Chondrocyte (in vitro differentiated cells): Measurements from ENCODE around the gene MAMLD1. TPM values are rescaled to one million over a fixed set of nuclear protein-coding genes. Genes with fewer than 3 reads are reported as not detected.

Source experiments
- DNase-seq: peaks from one replicate; pipeline ENCODE4 v3.0.0; 2021; ENCODE audit warnings: mixed read lengths, low spot score
- H3K27ac Mint-ChIP-seq: one replicate; pipeline ENCODE4 v1.8.0; 2021; ENCODE audit warnings: mild to moderate bottlenecking, moderate library complexity, mixed read lengths; ENCODE audit not compliant: unreplicated experiment
- H3K27me3 Mint-ChIP-seq: 2 replicates; pipeline ENCODE4 v1.8.0; 2021; ENCODE audit warnings: low read depth, mixed read lengths
- H3K36me3 Mint-ChIP-seq: 2 replicates; pipeline ENCODE4 v1.8.0; 2021; ENCODE audit warnings: low read depth, mixed read lengths
- H3K4me1 Mint-ChIP-seq: 2 replicates; pipeline ENCODE4 v1.8.0; 2021; ENCODE audit warnings: low read depth, mild to moderate bottlenecking, mixed read lengths
- H3K4me3 Mint-ChIP-seq: one replicate; pipeline ENCODE4 v1.8.0; 2021; ENCODE audit warnings: mild to moderate bottlenecking, moderate library complexity, mixed read lengths; ENCODE audit not compliant: unreplicated experiment
- H3K9me3 Mint-ChIP-seq: 2 replicates; pipeline ENCODE4 v1.8.0; 2021; ENCODE audit warnings: low read depth, mixed read lengths
- CTCF ChIP-seq: fragments of 200-600 bp; sonication (generic); IDR thresholded peaks from 2 replicates; pipeline ENCODE4 v1.5.0; 2021; ENCODE audit warnings: antibody characterized with exemption, mild to moderate bottlenecking, moderate library complexity
- total RNA-seq: library from RNA; stranded (reverse); gene quantifications from 3 replicates; pipeline ENCODE4 v1.2.1, GENCODE V29; 2021

MAMLD1 gene
- total RNA-seq, 1 donor from 2014 or later = 8.8 TPM

GRCh38 chrX:150416469-150416868 lies 53.4 kb downstream of the MAMLD1 start:
- no peak for TF ChIP-seq CTCF
- H3K4me1 Mint-ChIP-seq = no peaks in the 10 kb centered on the region
- H3K27ac Mint-ChIP-seq = no peak overlapping the region
- no peaks in the 10 kb centered on the region for H3K9me3 Mint-ChIP-seq
- no peaks in the 10 kb centered on the region for H3K27me3 Mint-ChIP-seq
- no peak overlapping the region for H3K4me3 Mint-ChIP-seq
- no peaks in the 10 kb centered on the region for H3K36me3 Mint-ChIP-seq
- DNase-seq = no peak

- no peak for DNase-seq
- Mint-ChIP-seq H3K27me3 (no peaks in the 10 kb centered on the region), H3K4me3 (no peak overlapping the region), H3K36me3 (no peaks in the 10 kb centered on the region), H3K4me1 (no peaks in the 10 kb centered on the region), H3K27ac (no peak overlapping the region), H3K9me3 (peaks cover 7% of the 10 kb centered on the region)
- TF ChIP-seq CTCF = no peak
These were observed 58.7 kb downstream of the MAMLD1 start for GRCh38 chrX:150421816-150422215.

- no peak for DNase-seq
These were observed 66.5 kb downstream of the MAMLD1 start for GRCh38 chrX:150429594-150429993.

GRCh38 chrX:150436195-150436594 lies 73.1 kb downstream of the MAMLD1 start:
- peaks cover 29% of the 10 kb centered on the region for H3K9me3 Mint-ChIP-seq
- H3K36me3 Mint-ChIP-seq = no peaks in the 10 kb centered on the region

More at GRCh38 chrX:150429594-150429993, 66.5 kb downstream of the MAMLD1 start:
- TF ChIP-seq CTCF = no peak
- Mint-ChIP-seq H3K27me3 (no peaks in the 10 kb centered on the region), H3K4me3 (no peak overlapping the region), H3K36me3 (no peaks in the 10 kb centered on the region), H3K27ac (no peak overlapping the region), H3K9me3 (peaks cover 29% of the 10 kb centered on the region), H3K4me1 (no peaks in the 10 kb centered on the region)

GRCh38 chrX:150438165-150438564 lies 75.0 kb downstream of the MAMLD1 start:
- no peak for DNase-seq
- peaks cover 42% of the 10 kb centered on the region for H3K9me3 Mint-ChIP-seq
- no peak overlapping the region for H3K4me3 Mint-ChIP-seq
- H3K27me3 Mint-ChIP-seq = no peaks in the 10 kb centered on the region
- no peak overlapping the region for H3K27ac Mint-ChIP-seq
- H3K4me1 Mint-ChIP-seq = peaks cover 8% of the 10 kb centered on the region
- no peak for TF ChIP-seq CTCF
- H3K36me3 Mint-ChIP-seq = no peaks in the 10 kb centered on the region

More at GRCh38 chrX:150436195-150436594, 73.1 kb downstream of the MAMLD1 start:
- Mint-ChIP-seq H3K4me1 (peaks cover 8% of the 10 kb centered on the region), H3K27ac (no peak overlapping the region), H3K4me3 (no peak overlapping the region), H3K27me3 (no peaks in the 10 kb centered on the region)
- no peak for DNase-seq
- no peak for TF ChIP-seq CTCF
